HCT116 (cell line): ENCODE data around the gene PEMT. TPM values are rescaled to one million over a fixed set of nuclear protein-coding genes. Genes with fewer than 3 reads are reported as not detected.

Experiments used
- ATAC-seq: fragments of 200-7000 bp; cut with Tn5 transposase; 2 replicates; pipeline ENCODE4 v1.9.1; 2020; ENCODE audit warnings: mild to moderate bottlenecking, moderate library complexity
- BruUV-seq: library from RNA; stranded (reverse); fragments of 400-500 nt; replicated peaks from 2 replicates; lab custom pipeline; 2021; lab: Mats Ljungman, UMichigan
- CTCF ChIA-PET: fragments of 300-600 bp; sonication (Branson Sonifier 250); formaldehyde crosslinking; loops from one replicate; lab custom pipeline; 2021; ENCODE audit warnings: antibody characterized with exemption; lab: Charles Lee
- POLR2A ChIA-PET: fragments of 300-600, 350-600 bp; sonication (Branson Sonifier 250); formaldehyde crosslinking; loops from one replicate; lab custom pipeline; 2021; ENCODE audit warnings: antibody characterized with exemption; lab: Charles Lee
- RAD21 ChIA-PET, 2 experiments: fragments of 300-600 bp; sonication (Branson Sonifier 250); formaldehyde crosslinking; loops; one replicate each; lab custom pipeline; 2023; ENCODE audit warnings: low total read pairs in 2 of 2; ENCODE audit not compliant: uncharacterized antibody in 2 of 2, unreplicated experiment in 2 of 2, low non-redundant PET in 1 of 2; lab: Charles Lee
- DNase-seq: peaks from one replicate; pipeline ENCODE4 v3.0.0-alpha.2; 2010; ENCODE audit warnings: low read depth, low spot score
- H2AFZ ChIP-seq: fragments of 200-600 bp; shearing (Covaris generic), sonication (generic); 2 replicates; pipeline ENCODE4 v1.6.1; 2017; ENCODE audit warnings: low read depth, mixed run types, mixed read lengths, antibody characterized with exemption, low read length; ENCODE audit not compliant: poor library complexity, severe bottlenecking
- H3K27ac ChIP-seq: 2 replicates; pipeline ENCODE4 v1.5.1; 2012; ENCODE audit warnings: low read depth, low read length
- H3K27me3 ChIP-seq: fragments of 200-600 bp; sonication (generic); 2 replicates; pipeline ENCODE4 v1.6.1; 2016; ENCODE audit warnings: mixed run types, low read length, mixed read lengths; ENCODE audit not compliant: insufficient read depth
- H3K36me3 ChIP-seq, 2 experiments: fragments of 200-500 bp in 1 of 2; fragments of 200-600 bp in 1 of 2; sonication (Bioruptor generic) in 1 of 2; sonication (generic) in 1 of 2; 2 replicates each; pipeline versions ENCODE4 v1.5.1 to v1.6.1; 2014 to 2016; ENCODE audit warnings: low read length in 2 of 2, inconsistent platforms in 1 of 2, mixed read lengths in 1 of 2, mixed run types in 1 of 2; ENCODE audit not compliant: insufficient read depth in 2 of 2, control insufficient read depth in 1 of 2
- H3K4me1 ChIP-seq, 2 experiments: fragments of 200-600 bp in 1 of 2; sonication (generic) in 1 of 2; 2 replicates each; pipeline versions ENCODE4 v1.5.1 to v1.6.1; 2012 to 2017; ENCODE audit warnings: low read length in 2 of 2, inconsistent platforms in 1 of 2, mild to moderate bottlenecking in 1 of 2, mixed read lengths in 1 of 2, mixed run types in 1 of 2, moderate library complexity in 1 of 2; ENCODE audit not compliant: insufficient read depth in 2 of 2, control insufficient read depth in 1 of 2
- H3K4me2 ChIP-seq: fragments of 200-600 bp; sonication (generic); 2 replicates; pipeline ENCODE4 v1.6.1; 2017; ENCODE audit warnings: mixed run types, low read length, mixed read lengths
- H3K4me3 ChIP-seq, 2 experiments: fragments of 200-600 bp in 1 of 2; sonication (generic) in 1 of 2; replicated peaks in 1 of 2; 2 replicates each; pipeline ENCODE4 v1.5.1; 2011 to 2016; ENCODE audit warnings: low read length in 2 of 2, control low read depth in 1 of 2, low read depth in 1 of 2, mild to moderate bottlenecking in 1 of 2, mixed read lengths in 1 of 2, mixed run types in 1 of 2
- H3K79me2 ChIP-seq: fragments of 200-600 bp; sonication (generic); 2 replicates; pipeline ENCODE4 v1.6.1; 2017; ENCODE audit warnings: mild to moderate bottlenecking, mixed run types, low read length, moderate library complexity, mixed read lengths; ENCODE audit not compliant: insufficient read depth
- H3K9ac ChIP-seq: fragments of 200-600 bp; sonication (generic); 2 replicates; pipeline ENCODE4 v1.6.1; 2016; ENCODE audit warnings: low read length, mixed read lengths
- H3K9me2 ChIP-seq: fragments of 200-600 bp; sonication (generic), shearing (Covaris generic); 2 replicates; pipeline ENCODE4 v1.6.1; 2017; ENCODE audit warnings: mixed run types, mild to moderate bottlenecking, moderate library complexity; ENCODE audit not compliant: insufficient read depth
- H3K9me3 ChIP-seq, 2 experiments: fragments of 200-500 bp in 1 of 2; fragments of 200-600 bp in 1 of 2; sonication (Bioruptor generic) in 1 of 2; sonication (generic) in 1 of 2; 2 replicates each; pipeline ENCODE4 v1.6.1; 2014 to 2017; ENCODE audit warnings: low read length in 2 of 2, mixed read lengths in 2 of 2, inconsistent platforms in 1 of 2, low read depth in 1 of 2, mild to moderate bottlenecking in 1 of 2, mixed run types in 1 of 2, moderate library complexity in 1 of 2; ENCODE audit not compliant: control insufficient read depth in 1 of 2, insufficient read depth in 1 of 2
- H4K20me1 ChIP-seq: fragments of 200-600 bp; sonication (generic), shearing (Covaris generic); 2 replicates; pipeline ENCODE4 v1.6.1; 2017; ENCODE audit warnings: mixed run types, mild to moderate bottlenecking, moderate library complexity; ENCODE audit not compliant: insufficient read depth
- ATF3 ChIP-seq: IDR thresholded peaks from 2 replicates; pipeline ENCODE4 v1.6.1; 2012
- CBX3 ChIP-seq: IDR thresholded peaks from 2 replicates; pipeline ENCODE4 v1.6.1; 2012; ENCODE audit warnings: low read depth
- CEBPB ChIP-seq: IDR thresholded peaks from 2 replicates; pipeline ENCODE4 v1.6.1; 2012; ENCODE audit warnings: low read depth
- CTCF ChIP-seq, 3 experiments: fragments of 200-600 bp in 1 of 3; sonication (generic) in 1 of 3; IDR thresholded peaks in 2 of 3; conservative IDR thresholded peaks in 1 of 3; 2 replicates each; pipeline ENCODE4 v1.5.1; 2012 to 2017; ENCODE audit warnings: low read depth in 2 of 3, low read length in 2 of 3, antibody characterized with exemption in 1 of 3, borderline replicate concordance in 1 of 3, control low read depth in 1 of 3, mild to moderate bottlenecking in 1 of 3, mixed read lengths in 1 of 3, mixed run types in 1 of 3, moderate library complexity in 1 of 3; ENCODE audit not compliant: insufficient read depth in 1 of 3
- EGR1 ChIP-seq: IDR thresholded peaks from 2 replicates; pipeline ENCODE4 v1.6.1; 2012; ENCODE audit warnings: low read depth
- ELF1 ChIP-seq: IDR thresholded peaks from 2 replicates; pipeline ENCODE4 v1.6.1; 2012; ENCODE audit warnings: low read depth, borderline replicate concordance
- EZH2 ChIP-seq: fragments of 200-600 bp; sonication (generic); IDR thresholded peaks from 2 replicates; pipeline ENCODE4 v1.6.1; 2017; ENCODE audit warnings: antibody characterized with exemption, mixed run types
- EZH2phosphoT487 ChIP-seq: fragments of 200-600 bp; IDR thresholded peaks from 2 replicates; pipeline ENCODE4 v1.6.1; 2018; ENCODE audit warnings: antibody characterized with exemption, borderline replicate concordance
- FOSL1 ChIP-seq: IDR thresholded peaks from 2 replicates; pipeline ENCODE4 v1.6.1; 2012; ENCODE audit warnings: low read depth
- JUND ChIP-seq: IDR thresholded peaks from 2 replicates; pipeline ENCODE4 v1.6.1; 2012
- MAX ChIP-seq: IDR thresholded peaks from 2 replicates; pipeline ENCODE4 v1.6.1; 2012
- POLR2A ChIP-seq: IDR thresholded peaks from 2 replicates; pipeline ENCODE4 v1.7.0; 2011; ENCODE audit warnings: borderline replicate concordance; ENCODE audit not compliant: insufficient read depth, insufficient read length; ENCODE audit errors: extremely low read depth
- RAD21 ChIP-seq: IDR thresholded peaks from 2 replicates; pipeline ENCODE4 v1.6.1; 2012; ENCODE audit warnings: low read depth, mild to moderate bottlenecking
- SIN3A ChIP-seq: IDR thresholded peaks from 2 replicates; pipeline ENCODE4 v1.6.1; 2012; ENCODE audit warnings: low read depth
- SP1 ChIP-seq: IDR thresholded peaks from 2 replicates; pipeline ENCODE4 v1.6.1; 2012; ENCODE audit warnings: low read depth
- SRF ChIP-seq: IDR thresholded peaks from 2 replicates; pipeline ENCODE4 v1.6.1; 2012; ENCODE audit warnings: low read depth
- TCF7L2 ChIP-seq: IDR thresholded peaks from 2 replicates; pipeline ENCODE4 v1.7.0; 2011; ENCODE audit warnings: borderline replicate concordance, inconsistent platforms; ENCODE audit not compliant: insufficient read depth, insufficient read length; ENCODE audit errors: extremely low read depth
- ZBTB33 ChIP-seq: IDR thresholded peaks from 2 replicates; pipeline ENCODE4 v1.6.1; 2011; ENCODE audit warnings: mild to moderate bottlenecking, low read length, moderate library complexity; ENCODE audit not compliant: insufficient replicate concordance; ENCODE audit errors: extremely low read depth
- ZNF274 ChIP-seq: fragments of 200-500 bp; sonication (Bioruptor generic); IDR thresholded peaks from 2 replicates; pipeline ENCODE4 v1.6.1; 2014; ENCODE audit warnings: mild to moderate bottlenecking, low read depth, low read length, inconsistent platforms
- intact Hi-C: fragments of 100-400 bp; cut with micrococcal nuclease; formaldehyde crosslinking; loops from 2 replicates; pipeline ENCODE4 v1.10.0; 2022
- total RNA-seq: library from RNA; stranded (reverse); gene quantifications from one replicate; pipeline ENCODE4 v1.2.1, GENCODE V29; 2021; ENCODE audit not compliant: unreplicated experiment

The PEMT gene
- total RNA-seq, 1 experiment from 2014 or later, result 52.1 TPM

- no peak overlapping the region for H3K27ac ChIP-seq
- no peaks in the 10 kb centered on the region for H3K9me2 ChIP-seq
- H3K27me3 ChIP-seq, result no peaks in the 10 kb centered on the region
- no peaks in the 10 kb centered on the region for H3K9me3 ChIP-seq
- ChIA-PET RAD21 (no interaction called here), CTCF (no interaction called here), POLR2A (interaction anchor here (0.5 kb wide), 1 partner anchor 273 kb away, joined by 3 read pairs; no protein-coding TSS in a partner anchor)
- DNase-seq, result no peak
- intact Hi-C loops, result no loop called here
- no peak for TF ChIP-seq FOSL1
- no peak for TF ChIP-seq ELF1
- TF ChIP-seq EZH2, result no peak
- TF ChIP-seq CBX3, result no peak
- TF ChIP-seq SRF, result no peak
- no peak for TF ChIP-seq ZNF274
- TF ChIP-seq TCF7L2, result no peak
- no peak for TF ChIP-seq JUND
- TF ChIP-seq MAX, result no peak
- no peak for TF ChIP-seq ATF3
- no peak for TF ChIP-seq EGR1
- TF ChIP-seq CTCF (IDR thresholded peaks at IDR 0.05 in 2 of 3, conservative IDR thresholded peaks at IDR 0.05 in 1 of 3; ENCODE audit: borderline replicate concordance in 1 of 3, insufficient read depth in 1 of 3, low read depth in 2 of 3, low read length in 2 of 3), result no peak
- no peak for TF ChIP-seq SP1
- no peak for TF ChIP-seq POLR2A
- TF ChIP-seq RAD21, result no peak
- TF ChIP-seq CEBPB, result no peak
- TF ChIP-seq SIN3A, result no peak
- no peak for TF ChIP-seq EZH2phosphoT487
- TF ChIP-seq ZBTB33, result no peak
- no peak overlapping the region for H3K4me3 ChIP-seq
- H3K79me2 ChIP-seq, result no peaks in the 10 kb centered on the region
- H3K36me3 ChIP-seq, result no peaks in the 10 kb centered on the region
- H2AFZ ChIP-seq, result no peak overlapping the region
- no peaks in the 10 kb centered on the region for H4K20me1 ChIP-seq
- no peak overlapping the region for H3K9ac ChIP-seq
- H3K4me1 ChIP-seq, result no peaks in the 10 kb centered on the region
- H3K4me2 ChIP-seq, result no peak overlapping the region
- no peak for ATAC-seq
- BruUV-seq, result no TSS peak
Observed at GRCh38 chr17:17553217-17554195, 38.0 kb downstream of the PEMT start.
